NCI-H1092 (cell line): ENCODE measurements around the gene CDRT4.

Experiments used
- DNase-seq: peaks from one replicate; lab custom pipeline; 2025; lab: John Stamatoyannopoulos, UW

Gene CDRT4

DNA sequence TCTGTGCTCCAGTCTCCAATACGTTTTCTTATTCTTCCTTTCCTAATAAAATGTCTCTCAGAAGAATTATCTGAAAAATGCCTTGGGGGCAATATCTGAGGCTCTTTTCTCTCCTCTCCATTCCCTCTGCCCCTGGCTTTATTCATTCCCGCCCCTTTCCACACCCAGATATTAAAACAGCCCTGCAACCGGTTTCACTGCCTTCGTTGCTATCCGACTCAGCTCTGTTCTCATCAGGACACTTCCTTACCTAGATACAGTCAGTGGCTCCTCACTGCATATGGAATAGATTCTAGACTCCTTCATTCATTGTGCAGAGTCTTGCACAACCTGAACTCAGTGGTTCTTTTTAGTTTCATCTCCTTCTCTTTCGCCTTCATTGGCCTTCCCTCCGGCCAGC is 74.0 kb downstream of the CDRT4 start:
- no peak for DNase-seq

DNA sequence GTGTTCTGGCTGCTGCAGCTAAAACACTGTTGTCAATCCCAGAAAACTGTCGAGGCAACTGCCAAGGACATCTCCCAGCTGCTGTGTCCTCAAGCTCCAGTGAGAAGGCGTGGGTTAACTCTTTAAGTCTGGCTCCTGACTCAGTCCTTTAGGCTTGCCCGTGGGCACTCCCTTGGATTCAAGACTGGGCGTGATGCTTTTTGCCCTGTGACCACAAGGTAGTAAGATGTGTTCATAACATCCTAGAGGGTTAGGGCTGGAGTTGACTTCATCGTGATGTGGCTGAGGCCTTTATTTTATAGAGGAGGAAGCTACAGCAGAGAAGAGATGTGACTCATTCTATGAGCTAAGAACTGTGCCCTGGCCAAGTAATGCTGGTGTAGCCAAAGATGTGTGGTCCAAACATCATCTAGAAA is 75.1 kb downstream of the CDRT4 start:
- no peak for DNase-seq

DNA sequence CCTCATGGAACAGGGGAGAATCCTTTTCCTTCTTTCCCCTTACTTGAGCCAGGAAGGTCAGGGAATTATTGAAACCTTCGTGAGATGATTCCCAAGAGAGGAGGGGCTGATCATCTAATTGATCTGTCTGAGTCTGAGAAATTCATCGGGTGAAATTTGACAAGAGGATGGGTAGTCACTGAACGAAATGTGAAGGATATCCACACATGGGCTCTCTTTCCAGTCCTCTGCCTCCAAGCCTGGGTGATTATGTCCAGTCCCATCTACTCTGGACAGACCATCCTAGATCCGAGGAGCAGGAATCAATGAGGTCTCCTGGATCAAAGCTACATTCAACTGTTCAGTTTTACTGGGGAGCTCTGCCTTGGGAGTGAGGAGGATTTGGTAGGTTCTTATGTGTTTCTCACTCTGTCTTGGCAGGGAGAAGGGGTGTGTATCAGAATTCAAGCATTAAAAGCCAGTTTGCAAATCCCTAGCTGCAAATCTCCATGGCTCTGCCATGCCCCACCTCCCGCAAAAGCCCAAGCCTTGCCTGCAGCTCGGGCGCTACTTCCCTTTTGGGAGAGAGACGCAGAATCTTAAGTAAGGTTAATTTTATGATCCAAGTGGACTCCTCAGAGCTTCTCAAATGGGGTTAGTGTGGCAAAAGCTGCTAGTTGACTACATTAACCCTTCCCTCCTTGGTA is 78.9 kb downstream of the CDRT4 start:
- no peak for DNase-seq

DNA sequence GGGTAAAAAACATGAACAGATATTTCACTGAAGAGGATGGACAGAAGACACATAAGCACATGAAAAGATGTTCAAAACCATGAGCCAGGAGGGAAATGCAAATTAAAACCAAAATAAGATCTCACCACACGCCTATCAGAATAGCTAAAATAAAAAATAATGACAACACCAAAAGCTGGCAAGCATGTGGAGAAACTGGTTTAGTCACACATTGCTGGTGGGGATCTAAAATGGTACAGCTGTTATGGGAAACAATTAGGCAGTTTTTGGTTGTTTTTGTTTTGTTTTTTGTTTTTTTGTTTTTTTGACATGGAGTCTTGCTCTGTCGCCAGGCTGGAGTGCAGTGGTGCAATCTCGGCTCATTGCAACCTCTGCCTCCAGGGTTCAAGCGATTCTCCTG is 81.3 kb downstream of the CDRT4 start:
- no peak for DNase-seq
